ENCODE results near the gene BNC2. TPM values are rescaled to one million over a fixed set of nuclear protein-coding genes. Genes with fewer than 3 reads are reported as not detected.

The BNC2 gene
- total and polyA plus RNA-seq, 2 of the 4 experiments (the other 2 are of a cell fraction) = 15.5 to 45.2 TPM

DNA sequence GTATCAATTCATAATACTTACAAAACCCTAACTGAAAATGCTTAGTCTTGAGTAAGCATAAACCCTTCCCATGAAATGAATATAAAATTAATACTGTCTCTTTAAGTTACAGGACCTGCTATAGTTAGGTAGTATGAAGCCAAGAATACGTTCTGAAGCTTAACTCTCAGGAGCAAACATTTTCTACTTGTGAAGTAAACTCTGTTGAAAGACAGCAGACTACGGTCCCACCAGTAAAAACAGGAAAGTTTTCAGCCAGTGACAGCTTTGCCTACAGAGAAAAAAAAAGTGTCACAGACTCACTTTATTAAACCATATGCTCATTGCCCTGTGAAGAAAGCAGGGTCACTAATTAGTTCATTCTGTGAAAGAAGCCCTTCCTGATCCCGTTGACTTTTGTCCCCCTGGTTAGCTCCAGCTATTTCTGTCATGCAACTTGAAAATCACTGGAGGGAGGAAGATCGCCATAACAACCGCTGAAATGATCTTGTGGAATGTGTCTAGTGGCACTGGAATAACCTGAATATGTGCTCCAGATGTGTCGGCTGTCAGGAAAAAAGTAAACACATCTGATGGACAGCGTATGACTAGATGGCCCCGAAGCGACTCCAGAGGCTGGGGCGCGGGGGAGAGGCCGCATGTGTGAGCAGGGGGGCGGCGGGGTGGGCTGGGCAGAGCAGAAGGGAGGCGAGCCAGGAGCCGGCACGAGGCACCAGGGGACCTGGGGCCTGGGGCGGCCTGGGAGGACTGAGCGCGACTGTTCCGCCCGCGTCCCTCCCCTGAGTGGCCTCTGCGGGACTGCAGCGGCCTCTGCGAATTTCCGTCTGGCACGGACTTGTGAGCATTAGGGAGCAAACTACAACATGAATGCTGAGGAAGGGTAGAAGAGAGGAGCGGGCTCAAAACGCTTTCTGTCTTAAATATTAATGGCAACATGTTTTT lies 41.9 kb downstream of the BNC2 start (continued):
- TF ChIP-seq ELK1 (IDR thresholded peaks at IDR 0.05; ENCODE audit: borderline replicate concordance, low read depth, low read length) = no peak
